Measurements from ENCODE around the gene EBF3. TPM values are rescaled to one million over a fixed set of nuclear protein-coding genes. Genes with fewer than 3 reads are reported as not detected.

The EBF3 gene
- total RNA-seq, 6 experiments from 2014 or later: 0.12 TPM; not detected in 5

- no peak overlapping the region for H3K4me3 ChIP-seq
- intact Hi-C loops (cut with DNase I): no loop called here
- no peaks in the 10 kb centered on the region for H3K36me3 ChIP-seq
- H3K4me1 ChIP-seq: no peaks in the 10 kb centered on the region
- H3K9me3 ChIP-seq: no peaks in the 10 kb centered on the region
- no peak for TF ChIP-seq POLR2A (IDR thresholded peaks at IDR 0.05)
- TF ChIP-seq CTCF (IDR thresholded peaks at IDR 0.05): no peak
- no peaks in the 10 kb centered on the region for H3K27me3 ChIP-seq
- ATAC-seq (no peak), DNase-seq (no peak)
- H3K27ac ChIP-seq: no peak overlapping the region
- 60% methylated on average over 10 of the region's 15 CpGs for WGBS (ENCODE audit: insufficient coverage, low coverage, low lambda C conversion rate, missing lambda C conversion rate)
Observed at GRCh38 chr10:129912986-129913695, 50.9 kb downstream of the EBF3 start.

GRCh38 chr10:129912166-129912917, 51.7 kb downstream of the EBF3 start:
- Histone ChIP-seq H3K36me3 (no peaks in the 10 kb centered on the region), H3K4me3 (no peak overlapping the region), H3K4me1 (no peaks in the 10 kb centered on the region), H3K9me3 (no peaks in the 10 kb centered on the region), H3K27me3 (no peaks in the 10 kb centered on the region), H3K27ac (no peak overlapping the region)
- 72% methylated on average over 9 of the region's 11 CpGs for WGBS (ENCODE audit: insufficient coverage, low coverage, low lambda C conversion rate, missing lambda C conversion rate)
- intact Hi-C loops (cut with DNase I): no loop called here
- DNase-seq: no peak
- TF ChIP-seq CTCF (IDR thresholded peaks at IDR 0.05) (no peak), POLR2A (IDR thresholded peaks at IDR 0.05) (no peak)
- no peak for ATAC-seq

- intact Hi-C loops (cut with DNase I): no loop called here
- WGBS (ENCODE audit: insufficient coverage, low coverage, low lambda C conversion rate, missing lambda C conversion rate): 80% methylated on average over 16 of the region's 22 CpGs
Observed at GRCh38 chr10:129911451-129912165, 52.5 kb downstream of the EBF3 start.

GRCh38 chr10:129910861-129911260, 53.2 kb downstream of the EBF3 start:
- Histone ChIP-seq H3K4me1 (no peaks in the 10 kb centered on the region), H3K27ac (no peak overlapping the region), H3K27me3 (no peaks in the 10 kb centered on the region), H3K9me3 (no peaks in the 10 kb centered on the region), H3K36me3 (no peaks in the 10 kb centered on the region), H3K4me3 (no peak overlapping the region)
- intact Hi-C loops (cut with DNase I): no loop called here
- TF ChIP-seq CTCF (IDR thresholded peaks at IDR 0.05) (no peak), POLR2A (IDR thresholded peaks at IDR 0.05) (no peak)
- WGBS (ENCODE audit: insufficient coverage, low coverage, low lambda C conversion rate, missing lambda C conversion rate): no CpG with 5 or more reads among the region's 10 CpGs
- DNase-seq (no peak), ATAC-seq (no peak)

More at GRCh38 chr10:129911451-129912165, 52.5 kb downstream of the EBF3 start:
- Histone ChIP-seq H3K4me3 (no peak overlapping the region), H3K9me3 (no peaks in the 10 kb centered on the region), H3K27ac (no peak overlapping the region), H3K27me3 (no peaks in the 10 kb centered on the region), H3K4me1 (no peaks in the 10 kb centered on the region), H3K36me3 (no peaks in the 10 kb centered on the region)
- TF ChIP-seq POLR2A (IDR thresholded peaks at IDR 0.05) (no peak), CTCF (IDR thresholded peaks at IDR 0.05) (no peak)
- DNase-seq (no peak), ATAC-seq (no peak)
